Endothelial cell of hepatic sinusoid (primary cell): ENCODE results near the gene OR4E1.
"Not testable (repeated sequence)": the region's sequence is repeated elsewhere in the genome, so short reads cannot be mapped to it uniquely, and the experiment has no call there.

Experiments
- in situ Hi-C: cut with HindIII; loops from 2 replicates; pipeline ENCODE4 v1.10.0; 2017; ENCODE audit warnings: low sequenced_read_pairs

The OR4E1 gene

GRCh38 chr14:21654215-21654614 is 19.4 kb downstream of the OR4E1 start:
- in situ Hi-C loops, result no loop called here

- in situ Hi-C loops, result no loop called here
Observed at GRCh38 chr14:21653331-21653885, 20.2 kb downstream of the OR4E1 start, which contains the start of gene OR4E2. TSS of gene OR4E2 (plus strand) at chr14:21653835. CDS start at chr14:21665083, 11,248 bp downstream.

DNA sequence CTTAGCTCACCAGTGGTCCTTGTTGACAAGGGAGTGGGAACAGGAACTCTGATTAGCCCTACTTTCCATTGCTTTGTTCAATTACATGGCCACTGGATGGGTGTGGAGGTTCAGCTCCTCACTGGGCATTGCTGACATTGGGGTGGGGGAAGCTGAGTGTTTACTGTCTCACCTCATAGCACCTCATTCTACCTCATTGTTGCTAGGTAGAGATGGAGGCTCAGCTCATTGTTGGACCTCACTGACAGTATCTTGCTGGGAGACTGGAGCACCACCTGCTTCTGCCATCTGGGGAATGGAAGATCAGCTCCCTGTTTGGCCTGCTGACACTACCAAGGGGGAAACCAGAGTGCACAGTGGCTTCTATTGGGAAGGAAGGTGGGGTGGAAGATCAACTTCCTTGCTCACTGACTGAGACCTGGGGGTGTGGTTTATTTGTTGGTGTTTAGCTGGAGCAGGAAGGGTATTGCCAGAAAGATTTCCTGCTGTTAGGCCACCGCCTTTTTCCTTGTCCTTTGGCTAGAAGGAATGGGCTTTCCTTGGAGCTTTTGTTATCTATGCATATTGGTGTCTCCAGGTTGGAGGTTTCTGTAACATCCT is 21.3 kb downstream of the OR4E1 start:
- in situ Hi-C loops, result no loop called here

- in situ Hi-C loops, result no loop called here
Observed at GRCh38 chr14:21647380-21647779, 26.2 kb downstream of the OR4E1 start.

GRCh38 chr14:21643407-21643806 is 30.2 kb downstream of the OR4E1 start:
- in situ Hi-C loops, result no loop called here

GRCh38 chr14:21642683-21643082 is 30.9 kb downstream of the OR4E1 start:
- in situ Hi-C loops, result no loop called here

- in situ Hi-C loops, result no loop called here
Observed at GRCh38 chr14:21634840-21635239, 38.8 kb downstream of the OR4E1 start, which contains the start of gene OR10G2. TSS of gene OR10G2 (minus strand) at chr14:21634940. CDS start at chr14:21634842, 98 bp downstream.

DNA sequence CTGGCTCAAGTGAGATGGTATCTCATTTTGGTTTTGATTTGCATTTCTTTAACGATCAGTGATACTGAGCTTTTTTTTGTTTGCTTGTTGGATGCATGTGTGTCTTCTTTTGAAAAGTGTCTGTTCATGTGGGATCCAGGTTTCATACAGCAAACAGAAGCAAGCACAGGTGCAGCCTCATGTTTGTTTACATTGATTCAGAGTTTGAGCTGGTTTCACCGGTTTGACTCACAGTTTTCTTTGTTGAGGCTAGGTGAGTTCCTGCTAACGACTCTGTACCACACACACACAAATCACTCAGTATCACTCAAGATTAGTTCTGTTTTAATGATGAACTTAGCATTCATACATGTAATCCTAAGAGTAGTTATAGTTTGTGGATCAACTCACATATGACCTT is 42.5 kb downstream of the OR4E1 start:
- in situ Hi-C loops, result no loop called here

DNA sequence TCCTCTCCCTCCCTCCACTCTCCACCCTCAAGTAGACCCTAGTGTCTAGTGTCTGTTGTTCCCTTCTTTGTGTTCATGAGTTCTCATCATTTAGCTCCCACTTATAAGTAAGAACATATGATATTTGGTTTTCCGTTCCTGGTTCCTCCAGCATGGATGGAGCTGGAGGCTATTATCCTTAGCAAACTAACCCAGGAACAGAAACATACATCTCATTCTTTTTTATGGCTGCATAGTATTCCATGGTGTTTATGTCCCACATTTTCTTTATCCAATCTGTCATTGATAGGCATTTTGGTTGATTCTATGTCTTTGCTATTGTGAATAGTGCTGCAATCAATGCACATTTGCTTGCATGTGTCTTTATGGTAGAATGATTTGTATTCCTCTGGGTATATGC is 43.1 kb downstream of the OR4E1 start:
- in situ Hi-C loops, result not testable (repeated sequence)

DNA sequence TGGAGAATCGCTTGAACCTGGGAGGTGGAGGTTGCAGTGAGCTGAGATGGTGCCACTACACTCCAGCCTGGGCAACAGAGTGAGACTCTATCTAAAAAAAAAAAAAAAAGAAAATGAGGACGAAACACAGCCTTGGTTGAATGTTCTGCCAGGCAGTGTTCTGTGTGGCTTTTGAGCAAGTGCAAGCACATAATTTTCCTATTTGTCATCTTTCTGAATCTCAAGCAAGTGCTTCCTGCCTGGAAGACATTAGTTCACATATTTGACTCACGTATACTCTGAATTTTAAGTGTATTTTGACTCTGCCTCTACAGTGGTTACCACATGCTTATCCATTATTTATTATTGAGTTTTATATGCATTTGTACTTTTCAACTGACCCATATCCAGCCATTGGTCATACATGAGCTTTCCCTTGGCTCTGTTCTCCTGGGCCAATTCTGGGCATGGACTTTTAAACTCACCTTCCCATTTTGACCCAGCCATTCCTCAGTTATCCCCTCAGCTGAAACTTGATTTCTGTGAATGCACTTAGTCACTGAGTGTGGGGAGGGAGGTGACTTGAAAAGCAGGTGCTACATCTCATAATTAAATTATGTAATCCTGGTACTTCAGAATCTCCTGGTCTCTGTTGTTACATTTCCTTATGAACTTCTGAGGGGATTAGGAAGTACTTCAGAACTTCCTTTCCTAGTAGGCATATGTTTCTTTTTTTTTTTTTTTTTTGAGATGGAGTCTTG is 47.0 kb downstream of the OR4E1 start:
- in situ Hi-C loops, result no loop called here
